ENCODE measurements around the gene ADGRG4.

Gene ADGRG4

GRCh38 chrX:136306182-136306581, 5.4 kb downstream of the ADGRG4 start:
- no peak for DNase-seq

GRCh38 chrX:136307471-136307870, 6.7 kb downstream of the ADGRG4 start:
- DNase-seq, result no peak

GRCh38 chrX:136310411-136310810, 9.6 kb downstream of the ADGRG4 start:
- DNase-seq, result no peak

GRCh38 chrX:136318156-136318555, 17.4 kb downstream of the ADGRG4 start:
- no peak for DNase-seq

- no peak for DNase-seq
These were observed 18.3 kb downstream of the ADGRG4 start for GRCh38 chrX:136318895-136319597.

GRCh38 chrX:136319600-136319999, 18.8 kb downstream of the ADGRG4 start:
- DNase-seq, result no peak

- DNase-seq, result no peak
These were observed 20.8 kb downstream of the ADGRG4 start for GRCh38 chrX:136321532-136321931.

- no peak for DNase-seq
These were observed 21.3 kb downstream of the ADGRG4 start for GRCh38 chrX:136322064-136322463.

GRCh38 chrX:136325377-136325776, 24.6 kb downstream of the ADGRG4 start:
- DNase-seq, result no peak

- no peak for DNase-seq
These were observed 28.2 kb downstream of the ADGRG4 start for GRCh38 chrX:136328933-136329332.

- DNase-seq, result no peak
These were observed 35.9 kb downstream of the ADGRG4 start for GRCh38 chrX:136336623-136337022.

- no peak for DNase-seq
These were observed 38.9 kb downstream of the ADGRG4 start for GRCh38 chrX:136339702-136340101.

- no peak for DNase-seq
These were observed 43.6 kb downstream of the ADGRG4 start for GRCh38 chrX:136344320-136344719.

GRCh38 chrX:136346506-136346905, 45.7 kb downstream of the ADGRG4 start:
- no peak for DNase-seq

- no peak for DNase-seq
These were observed 46.9 kb downstream of the ADGRG4 start for GRCh38 chrX:136347706-136348105.

- no peak for DNase-seq
These were observed 52.8 kb downstream of the ADGRG4 start for GRCh38 chrX:136353526-136354093.

- no peak for DNase-seq
These were observed 53.4 kb downstream of the ADGRG4 start for GRCh38 chrX:136354201-136354600.

GRCh38 chrX:136369377-136369776, 68.6 kb downstream of the ADGRG4 start:
- no peak for DNase-seq

GRCh38 chrX:136376713-136377112, 76.0 kb downstream of the ADGRG4 start:
- DNase-seq, result no peak

GRCh38 chrX:136380010-136380769, 79.4 kb downstream of the ADGRG4 start:
- no peak for DNase-seq

- no peak for DNase-seq
These were observed 85.4 kb downstream of the ADGRG4 start for GRCh38 chrX:136386173-136386572.

- no peak for DNase-seq
These were observed 86.1 kb downstream of the ADGRG4 start for GRCh38 chrX:136386826-136387225.

- no peak for DNase-seq
These were observed 87.3 kb downstream of the ADGRG4 start for GRCh38 chrX:136387951-136388502.

- no peak for DNase-seq
These were observed 90.2 kb downstream of the ADGRG4 start for GRCh38 chrX:136390921-136391320.

All from hippocampal formation (tissue), 2 donors.